ENCODE data around the gene TIMP2.

- TF ChIP-seq CTCF (conservative IDR thresholded peaks at IDR 0.05) (no peak), EZH2 (IDR thresholded peaks at IDR 0.05; ENCODE audit: low read depth) (no peak)
Measured at GRCh38 chr17:78896834-78897663, 28.1 kb downstream of the TIMP2 start.
